NB4 (cell line): Measurements from ENCODE around the gene IL17RD.

Experiments
- MYC ChIP-seq: IDR thresholded peaks from 2 replicates; pipeline ENCODE4 v1.6.1; 2011; ENCODE audit warnings: low read depth, low read length
- POLR2A ChIP-seq: IDR thresholded peaks from 2 replicates; pipeline ENCODE4 v1.6.1; 2011; ENCODE audit warnings: mild to moderate bottlenecking; ENCODE audit not compliant: insufficient read length; ENCODE audit errors: extremely low read depth
- TF ChIP-seq, protein P1 (sequence below): IDR thresholded peaks from one replicate; pipeline ENCODE4 v1.5.1; 2012; ENCODE audit warnings: low read depth, low read length
- TF ChIP-seq, protein P2 (sequence below): IDR thresholded peaks from 2 replicates; pipeline ENCODE4 v1.6.1; 2011; ENCODE audit warnings: low read depth, low read length

DNA sequence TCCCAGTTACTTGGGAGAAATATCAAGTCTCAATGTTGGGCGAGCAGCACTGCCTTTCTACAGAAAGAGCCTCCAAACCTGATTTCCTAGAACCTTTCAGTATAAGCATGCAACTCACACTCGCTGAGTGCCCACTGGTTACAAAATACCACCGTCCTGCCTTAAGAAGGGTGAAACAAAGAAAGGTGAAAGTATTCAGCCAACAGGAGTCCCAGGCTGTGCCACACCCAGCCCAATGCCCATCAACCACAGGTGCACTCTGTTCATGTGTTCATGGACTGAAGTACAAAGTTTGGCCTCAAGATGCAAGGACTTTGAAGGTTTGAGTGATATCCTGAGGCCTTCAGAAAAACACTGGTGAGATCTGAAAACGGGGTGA lies 34.0 kb downstream of the IL17RD start:
- TF ChIP-seq, protein P1, sequence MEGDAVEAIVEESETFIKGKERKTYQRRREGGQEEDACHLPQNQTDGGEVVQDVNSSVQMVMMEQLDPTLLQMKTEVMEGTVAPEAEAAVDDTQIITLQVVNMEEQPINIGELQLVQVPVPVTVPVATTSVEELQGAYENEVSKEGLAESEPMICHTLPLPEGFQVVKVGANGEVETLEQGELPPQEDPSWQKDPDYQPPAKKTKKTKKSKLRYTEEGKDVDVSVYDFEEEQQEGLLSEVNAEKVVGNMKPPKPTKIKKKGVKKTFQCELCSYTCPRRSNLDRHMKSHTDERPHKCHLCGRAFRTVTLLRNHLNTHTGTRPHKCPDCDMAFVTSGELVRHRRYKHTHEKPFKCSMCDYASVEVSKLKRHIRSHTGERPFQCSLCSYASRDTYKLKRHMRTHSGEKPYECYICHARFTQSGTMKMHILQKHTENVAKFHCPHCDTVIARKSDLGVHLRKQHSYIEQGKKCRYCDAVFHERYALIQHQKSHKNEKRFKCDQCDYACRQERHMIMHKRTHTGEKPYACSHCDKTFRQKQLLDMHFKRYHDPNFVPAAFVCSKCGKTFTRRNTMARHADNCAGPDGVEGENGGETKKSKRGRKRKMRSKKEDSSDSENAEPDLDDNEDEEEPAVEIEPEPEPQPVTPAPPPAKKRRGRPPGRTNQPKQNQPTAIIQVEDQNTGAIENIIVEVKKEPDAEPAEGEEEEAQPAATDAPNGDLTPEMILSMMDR: no peak
- TF ChIP-seq, protein P2, sequence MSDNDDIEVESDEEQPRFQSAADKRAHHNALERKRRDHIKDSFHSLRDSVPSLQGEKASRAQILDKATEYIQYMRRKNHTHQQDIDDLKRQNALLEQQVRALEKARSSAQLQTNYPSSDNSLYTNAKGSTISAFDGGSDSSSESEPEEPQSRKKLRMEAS: no peak
- TF ChIP-seq POLR2A: no peak
- TF ChIP-seq MYC: no peak
